TTC549 (cell line): ENCODE results near the gene SPPL2C.

ENCODE experiments used
- FAIRE-seq: peaks from 2 replicates; lab custom pipeline; 2012; peaks lifted over from hg19 to GRCh38; lab: Jason Lieb, UNC

SPPL2C gene

GRCh38 chr17:45886852-45887251, 42.2 kb downstream of the SPPL2C start:
- no peak for FAIRE-seq

GRCh38 chr17:45888392-45888791, 43.7 kb downstream of the SPPL2C start:
- no peak for FAIRE-seq

GRCh38 chr17:45889579-45889978, 44.9 kb downstream of the SPPL2C start:
- FAIRE-seq: no peak

- no peak for FAIRE-seq
Observed at GRCh38 chr17:45893725-45894021, 49.0 kb downstream of the SPPL2C start.

- FAIRE-seq: no peak
Observed at GRCh38 chr17:45894022-45894784, 49.5 kb downstream of the SPPL2C start, which contains the start of gene MAPT. Gene MAPT, plus strand, starts transcription at chr17:45894554. Its CDS starts 67,784 bp downstream, at chr17:45962338.

- FAIRE-seq: no peak
Observed at GRCh38 chr17:45895304-45895968, 50.8 kb downstream of the SPPL2C start.

- no peak for FAIRE-seq
Observed at GRCh38 chr17:45895969-45896785, 51.5 kb downstream of the SPPL2C start.
